Psoas muscle (tissue), 8 donors: ENCODE data around the gene HOXB4. TPM values are rescaled to one million over a fixed set of nuclear protein-coding genes. Genes with fewer than 3 reads are reported as not detected.

Source experiments
- ATAC-seq, 4 donors: fragments of 200-7000 bp; cut with Tn5 transposase; one replicate each; pipeline ENCODE4 v1.9.1; 2020; ENCODE audit warnings: moderate library complexity in 3 of 4, mild to moderate bottlenecking in 2 of 4
- DNase-seq, 2 donors: peaks; one replicate each; pipeline ENCODE4 v3.0.0-alpha.2; 2020
- H3K27ac ChIP-seq: fragments of 200-600 bp; one replicate; pipeline ENCODE4 v1.8.0; 2022
- H3K27me3 ChIP-seq, 3 donors: fragments of 200-600 bp in 1 of 3; one replicate each; pipeline versions ENCODE4 v1.6.1 to v1.8.0; 2013 to 2022; ENCODE audit warnings: low read length in 2 of 3, mild to moderate bottlenecking in 2 of 3, moderate library complexity in 1 of 3; ENCODE audit not compliant: insufficient read depth in 3 of 3
- H3K36me3 ChIP-seq, 2 donors: fragments of 200-600 bp in 1 of 2; one replicate each; pipeline versions ENCODE4 v1.6.1 to v1.8.0; 2013 to 2022; ENCODE audit warnings: low read depth in 1 of 2, mild to moderate bottlenecking in 1 of 2, moderate library complexity in 1 of 2; ENCODE audit not compliant: insufficient read depth in 1 of 2
- H3K4me1 ChIP-seq: fragments of 200-600 bp; one replicate; pipeline ENCODE4 v1.8.0; 2022
- H3K4me3 ChIP-seq: fragments of 200-600 bp; one replicate; pipeline ENCODE4 v1.8.0; 2022; ENCODE audit warnings: mild to moderate bottlenecking
- H3K9me3 ChIP-seq: fragments of 200-600 bp; one replicate; pipeline ENCODE4 v1.8.0; 2022
- WGBS, 3 donors: extraction: QIAGEN DNeasy Blood & Tissue Kit; methylation state at CpG; one replicate each; pipeline versions ENCODE4 v1.1.6 to v1.1.7; 2013; 5-methylcytosine and 5-hydroxymethylcytosine counted together
- intact Hi-C, 2 donors: fragments of 100-400 bp; cut with DNase I; formaldehyde crosslinking; loops; one replicate each; pipeline versions ENCODE4 v1.11.0 to v1.14.2; 2022
- polyA plus RNA-seq, 3 donors: library from polyadenylated mRNA; stranded (reverse); fragments of 200-250 nt; gene quantifications; one replicate each; pipeline ENCODE4 v1.2.3, GENCODE V29; 2013
- total RNA-seq, 4 donors: library from RNA; stranded (reverse); fragmentation: NEBNext Ultra II Directional in 2 of 4; extraction: Animal tissue kit (Norgen Biotek cat#: 25700) in 2 of 4; gene quantifications; one replicate each; pipeline versions ENCODE4 v1.2.1 to v1.2.4, GENCODE V29; 2021 to 2023
- TF ChIP-seq, protein P1 (sequence below): fragments of 200-600 bp; IDR thresholded peaks from one replicate; pipeline ENCODE4 v1.8.0; 2022; ENCODE audit warnings: antibody characterized with exemption
- donor health status: healthy with polysubstance abuse.
- donor health status: DM: no; HTN: no; CAD: no; lungs with moderate emphysema.
- donor health status: Bipolar disorder and iron deficiency.
- donor health status: healthy.
- donor health status: DM: yes; HTN: yes; CAD: no.
- donor health status: DM: no; HTN: no; CAD: no.
- donor health status: DM: no; HTN: no; CAD: no.
- donor health status: DM: yes; HTN: yes; CAD: no.

Gene HOXB4
- total and polyA plus RNA-seq, 7 donors = 0.38 to 4.0 (median 0.89) TPM

DNA sequence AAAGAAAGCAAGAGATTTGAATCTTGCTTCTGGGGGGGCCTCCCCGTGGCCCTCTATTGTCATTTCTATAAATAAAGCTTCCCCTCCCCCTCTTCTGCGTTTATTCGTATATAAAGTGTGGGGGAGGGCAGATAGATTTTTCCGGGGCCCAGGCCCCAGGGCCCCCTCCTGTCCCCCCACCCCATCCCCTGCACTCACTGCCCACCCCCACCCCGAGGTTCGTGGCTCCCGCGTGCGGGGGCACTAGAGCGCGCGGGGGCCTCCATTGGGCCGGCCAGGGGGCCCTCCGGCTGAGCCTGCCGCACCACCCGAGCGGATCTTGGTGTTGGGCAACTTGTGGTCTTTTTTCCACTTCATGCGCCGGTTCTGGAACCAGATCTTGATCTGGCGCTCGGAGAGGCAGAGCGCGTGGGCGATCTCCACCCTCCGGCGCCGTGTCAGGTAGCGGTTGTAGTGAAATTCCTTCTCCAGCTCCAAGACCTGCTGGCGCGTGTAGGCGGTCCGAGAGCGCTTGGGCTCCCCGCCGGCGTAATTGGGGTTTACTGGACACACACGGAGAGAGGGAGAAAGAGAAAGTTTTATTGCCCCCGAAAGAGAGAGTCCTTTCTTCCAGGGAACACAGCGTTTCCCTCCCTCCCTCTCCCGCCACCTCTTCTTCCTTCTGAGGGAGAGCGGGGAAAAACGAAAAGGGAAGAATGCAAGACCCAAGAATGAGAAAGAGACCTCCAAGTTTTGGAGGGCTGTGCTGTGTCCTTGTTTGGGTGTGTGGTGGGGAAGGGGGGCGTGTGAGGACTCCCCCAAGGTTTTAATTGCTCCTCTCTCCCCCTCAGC is 1.5 kb downstream of the HOXB4 start:
- H3K4me1 ChIP-seq = no peaks in the 10 kb centered on the region
- DNase-seq = peak in 1 of 2 donors; percentile 78
- TF ChIP-seq, protein P1, sequence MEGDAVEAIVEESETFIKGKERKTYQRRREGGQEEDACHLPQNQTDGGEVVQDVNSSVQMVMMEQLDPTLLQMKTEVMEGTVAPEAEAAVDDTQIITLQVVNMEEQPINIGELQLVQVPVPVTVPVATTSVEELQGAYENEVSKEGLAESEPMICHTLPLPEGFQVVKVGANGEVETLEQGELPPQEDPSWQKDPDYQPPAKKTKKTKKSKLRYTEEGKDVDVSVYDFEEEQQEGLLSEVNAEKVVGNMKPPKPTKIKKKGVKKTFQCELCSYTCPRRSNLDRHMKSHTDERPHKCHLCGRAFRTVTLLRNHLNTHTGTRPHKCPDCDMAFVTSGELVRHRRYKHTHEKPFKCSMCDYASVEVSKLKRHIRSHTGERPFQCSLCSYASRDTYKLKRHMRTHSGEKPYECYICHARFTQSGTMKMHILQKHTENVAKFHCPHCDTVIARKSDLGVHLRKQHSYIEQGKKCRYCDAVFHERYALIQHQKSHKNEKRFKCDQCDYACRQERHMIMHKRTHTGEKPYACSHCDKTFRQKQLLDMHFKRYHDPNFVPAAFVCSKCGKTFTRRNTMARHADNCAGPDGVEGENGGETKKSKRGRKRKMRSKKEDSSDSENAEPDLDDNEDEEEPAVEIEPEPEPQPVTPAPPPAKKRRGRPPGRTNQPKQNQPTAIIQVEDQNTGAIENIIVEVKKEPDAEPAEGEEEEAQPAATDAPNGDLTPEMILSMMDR = no peak
- H3K4me3 ChIP-seq = peak overlapping the region; percentile 73
- WGBS, 3 donors = 18 to 24% (median 18%) methylated on average over 32 to 43 of the region's 43 CpGs
- H3K9me3 ChIP-seq = no peaks in the 10 kb centered on the region
- intact Hi-C loops = no loop called here
- peak overlapping the region; percentile 6 for H3K27ac ChIP-seq
- peak in 2 of 4 donors; percentile 26 to 42 for ATAC-seq
- peaks cover 4 to 83% (median 25%) of the 10 kb centered on the region in 3 donors for H3K27me3 ChIP-seq
- H3K36me3 ChIP-seq = no peaks in the 10 kb centered on the region

DNA sequence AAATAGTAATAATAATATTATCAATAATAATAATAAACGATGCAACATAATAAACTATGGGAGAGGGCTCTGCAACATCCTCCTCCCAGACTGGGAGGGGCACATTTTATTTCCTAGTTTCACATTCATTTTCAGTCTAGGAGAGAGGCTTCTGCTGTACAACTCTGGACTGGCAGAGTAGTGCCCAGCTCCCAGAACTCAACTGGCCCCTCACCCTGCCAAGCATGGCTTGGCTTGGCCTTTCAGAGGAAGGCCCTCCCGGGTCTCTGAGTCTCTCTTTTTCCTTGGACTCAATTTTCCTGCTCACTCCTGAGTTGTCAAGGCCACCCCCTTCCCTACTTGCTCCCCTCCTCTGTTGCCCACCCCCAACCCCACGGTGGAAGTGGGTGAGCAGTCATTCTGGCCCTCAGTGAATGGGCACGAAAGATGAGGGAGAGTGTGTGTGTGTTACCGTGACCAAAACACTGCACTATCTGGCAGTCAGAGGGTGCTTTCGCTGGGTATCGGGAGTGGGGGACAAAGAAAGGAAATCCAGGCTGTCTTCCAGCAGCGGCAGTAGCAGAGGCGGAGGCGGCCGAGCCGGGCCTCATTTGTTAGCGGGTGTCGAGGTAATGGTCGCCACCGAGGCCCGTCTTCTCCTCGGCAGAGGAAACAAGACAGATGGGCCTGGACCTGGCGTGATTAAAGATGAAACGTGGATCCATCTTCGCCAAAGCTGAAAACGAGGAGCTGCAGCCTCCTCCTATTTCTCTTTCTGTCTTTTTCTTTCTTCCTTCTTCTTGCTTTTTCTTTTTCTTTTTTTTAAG is 2.3 kb downstream of the HOXB4 start:
- H3K4me1 ChIP-seq = no peaks in the 10 kb centered on the region
- H3K9me3 ChIP-seq = no peaks in the 10 kb centered on the region
- no peak for ATAC-seq
- WGBS, 3 donors = 29 to 43% (median 34%) methylated on average over 22 of the region's 22 CpGs
- DNase-seq = no peak
- H3K36me3 ChIP-seq = no peaks in the 10 kb centered on the region
- intact Hi-C loops = no loop called here
- H3K4me3 ChIP-seq = peak overlapping the region; percentile 73
- peaks cover 4 to 79% (median 20%) of the 10 kb centered on the region in 3 donors for H3K27me3 ChIP-seq
- TF ChIP-seq, protein P1 = no peak
- peak overlapping the region; percentile 6 for H3K27ac ChIP-seq

DNA sequence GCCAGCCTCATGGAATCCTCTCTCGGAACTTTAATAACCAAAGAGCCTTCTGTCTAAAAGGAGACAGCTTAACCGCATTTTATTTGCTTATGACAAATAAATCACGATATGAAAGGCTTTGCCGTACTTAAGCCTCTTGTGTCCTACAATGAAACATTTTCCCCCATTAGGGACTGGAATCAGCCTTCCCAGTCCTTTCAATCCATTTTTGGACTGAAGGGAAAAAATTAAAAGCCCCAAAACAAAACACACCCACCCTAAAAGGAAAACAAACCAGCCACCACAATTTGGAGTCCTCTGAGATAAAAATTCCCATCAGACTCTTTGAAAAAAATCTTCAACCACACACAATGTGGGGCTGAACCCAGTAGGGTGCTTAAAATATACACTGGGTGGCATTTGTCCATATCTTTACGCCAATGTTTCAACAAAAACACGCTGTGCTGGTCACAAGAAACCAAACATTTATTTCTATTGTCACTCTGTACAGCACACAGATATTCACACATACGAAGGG is 3.0 kb downstream of the HOXB4 start:
- intact Hi-C loops = no loop called here
- Histone ChIP-seq H3K9me3 (no peaks in the 10 kb centered on the region), H3K27me3 (peaks cover 4 to 78% (median 23%) of the 10 kb centered on the region in 3 donors), H3K27ac (no peak overlapping the region), H3K4me3 (no peak overlapping the region), H3K4me1 (no peaks in the 10 kb centered on the region), H3K36me3 (no peaks in the 10 kb centered on the region)
- TF ChIP-seq, protein P1 = no peak
- ATAC-seq (no peak), DNase-seq (no peak)
- WGBS, 3 donors = 61 to 72% (median 63%) methylated on average over 7 of the region's 7 CpGs

DNA sequence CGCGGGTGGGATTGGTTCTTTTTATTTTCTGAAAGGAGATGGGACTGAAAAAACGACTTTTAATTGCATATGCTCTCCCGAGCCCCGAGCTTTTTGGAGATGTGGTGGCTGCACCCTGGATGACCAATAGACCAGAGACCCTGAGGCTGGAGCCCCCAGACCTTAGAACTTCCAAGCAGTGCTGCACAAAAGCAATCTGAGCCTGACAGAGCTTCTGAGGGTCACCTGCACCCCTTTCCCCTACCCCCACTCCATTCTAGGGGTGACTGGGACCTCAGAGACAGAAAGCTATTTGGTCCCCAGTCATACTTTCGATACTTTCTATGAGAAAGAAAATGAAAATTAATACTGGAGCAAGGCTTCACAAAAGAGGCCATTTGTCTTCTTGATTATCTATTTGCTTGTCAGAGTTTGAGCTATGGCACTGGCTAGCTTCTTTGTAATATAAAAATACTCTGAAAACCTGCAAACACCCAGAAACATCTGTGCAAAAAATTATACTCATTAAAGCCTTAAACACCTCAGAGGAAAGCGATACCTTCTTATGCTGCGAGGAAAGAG is 3.6 kb downstream of the HOXB4 start:
- H3K27ac ChIP-seq = no peak overlapping the region
- H3K27me3 ChIP-seq = peaks cover 4 to 76% (median 23%) of the 10 kb centered on the region in 3 donors
- H3K36me3 ChIP-seq = no peaks in the 10 kb centered on the region
- no peak for ATAC-seq
- no peak for DNase-seq
- H3K4me3 ChIP-seq = no peak overlapping the region
- no peaks in the 10 kb centered on the region for H3K9me3 ChIP-seq
- TF ChIP-seq, protein P1 = no peak
- 57 to 62% (median 57%) methylated on average over 8 of the region's 8 CpGs for WGBS, 3 donors
- intact Hi-C loops = no loop called here
- H3K4me1 ChIP-seq = no peaks in the 10 kb centered on the region
